DND-41 (cell line): ENCODE measurements around the gene ANP32E.

Source experiments
- ATAC-seq: fragments of 200-7000 bp; cut with Tn5 transposase; 3 replicates; pipeline ENCODE4 v1.9.1; 2021; ENCODE audit warnings: low read depth; ENCODE audit not compliant: insufficient read depth
- DNase-seq: peaks from one replicate; pipeline ENCODE4 v3.0.0-alpha.2; 2020
- H2AFZ ChIP-seq: 2 replicates; pipeline ENCODE4 v1.6.0; 2012; ENCODE audit warnings: low read depth, low read length
- H3K27ac ChIP-seq: 2 replicates; pipeline ENCODE4 v1.5.1; 2012; ENCODE audit warnings: low read length, inconsistent platforms
- H3K27me3 ChIP-seq: fragments of 200-600 bp; sonication (generic); 2 replicates; pipeline ENCODE4 v1.6.0; 2012; ENCODE audit warnings: low read length, mild to moderate bottlenecking, inconsistent platforms; ENCODE audit not compliant: insufficient read depth, poor library complexity
- H3K36me3 ChIP-seq: 2 replicates; pipeline ENCODE4 v1.5.1; 2012; ENCODE audit warnings: low read length, inconsistent platforms; ENCODE audit not compliant: insufficient read depth
- H3K4me1 ChIP-seq: 2 replicates; pipeline ENCODE4 v1.5.1; 2012; ENCODE audit warnings: mild to moderate bottlenecking, low read length; ENCODE audit not compliant: insufficient read depth
- H3K4me2 ChIP-seq: 2 replicates; pipeline ENCODE4 v1.6.0; 2012; ENCODE audit warnings: mild to moderate bottlenecking, moderate library complexity, low read length, inconsistent platforms; ENCODE audit not compliant: insufficient read depth
- H3K4me3 ChIP-seq, 2 experiments: fragments of 200-600 bp in 1 of 2; shearing (Covaris generic) in 1 of 2; 2 replicates each; pipeline ENCODE4 v1.5.1; 2012 to 2016; ENCODE audit warnings: inconsistent platforms in 2 of 2, low read length in 2 of 2, mild to moderate bottlenecking in 2 of 2, low read depth in 1 of 2, moderate library complexity in 1 of 2
- H3K79me2 ChIP-seq: 2 replicates; pipeline ENCODE4 v1.6.0; 2012; ENCODE audit warnings: low read length, inconsistent platforms; ENCODE audit not compliant: insufficient read depth
- H3K9ac ChIP-seq: 2 replicates; pipeline ENCODE4 v1.6.0; 2012; ENCODE audit warnings: low read depth, mild to moderate bottlenecking, inconsistent platforms, low read length, moderate library complexity
- H3K9me3 ChIP-seq: 2 replicates; pipeline ENCODE4 v1.5.1; 2012; ENCODE audit warnings: low read length, moderate library complexity, mild to moderate bottlenecking, inconsistent platforms; ENCODE audit not compliant: insufficient read depth, severe bottlenecking
- H4K20me1 ChIP-seq: 2 replicates; pipeline ENCODE4 v1.6.0; 2012; ENCODE audit warnings: low read length; ENCODE audit not compliant: insufficient read depth
- CTCF ChIP-seq: IDR thresholded peaks from 2 replicates; pipeline ENCODE4 v1.5.1; 2012; ENCODE audit warnings: borderline replicate concordance, low read length, moderate library complexity, mild to moderate bottlenecking; ENCODE audit not compliant: poor library complexity, severe bottlenecking; ENCODE audit errors: extremely low read depth
- EZH2 ChIP-seq: IDR thresholded peaks from 3 replicates; pipeline ENCODE4 v1.6.1; 2012; ENCODE audit warnings: borderline replicate concordance, low read depth, mild to moderate bottlenecking, moderate library complexity, low read length, inconsistent platforms; ENCODE audit not compliant: severe bottlenecking

ANP32E gene

GRCh38 chr1:150281758-150282557 is 46.0 kb upstream of the ANP32E start, which contains the start of gene CIART:
CIART (plus strand) TSS chr1:150282554; CDS start chr1:150283268, 714 bp downstream.
- Histone ChIP-seq H3K4me1 (no peaks in the 10 kb centered on the region), H2AFZ (no peak within 1 kb of the TSS), H3K9ac (no peak within 1 kb of the TSS), H3K27me3 (peaks cover 20% of the 10 kb centered on the region), H3K79me2 (no peaks in the 10 kb centered on the region), H3K9me3 (no peaks in the 10 kb centered on the region), H3K27ac (no peak within 1 kb of the TSS), H3K36me3 (no peaks in the 10 kb centered on the region), H4K20me1 (no peaks in the 10 kb centered on the region), H3K4me3 (no peak within 1 kb of the TSS), H3K4me2 (no peak within 1 kb of the TSS)
- ATAC-seq = no peak; the same call in 2 of the 3 replicates
- TF ChIP-seq CTCF (no peak), EZH2 (no peak)
- no peak for DNase-seq

GRCh38 chr1:150281221-150281757 is 45.4 kb upstream of the ANP32E start:
- Histone ChIP-seq H2AFZ (no peak overlapping the region), H3K27ac (no peak overlapping the region)

GRCh38 chr1:150280138-150280707 is 44.3 kb upstream of the ANP32E start:
- Histone ChIP-seq H3K27me3 (peaks cover 17% of the 10 kb centered on the region), H3K9me3 (no peaks in the 10 kb centered on the region), H3K27ac (no peak overlapping the region), H3K79me2 (no peaks in the 10 kb centered on the region), H3K36me3 (no peaks in the 10 kb centered on the region), H3K4me3 (no peak overlapping the region), H3K4me2 (no peak overlapping the region), H3K9ac (no peak overlapping the region), H2AFZ (no peak overlapping the region), H4K20me1 (no peaks in the 10 kb centered on the region), H3K4me1 (no peaks in the 10 kb centered on the region)
- TF ChIP-seq CTCF (no peak), EZH2 (no peak)
- ATAC-seq (no peak), DNase-seq (no peak)

More at GRCh38 chr1:150281221-150281757, 45.4 kb upstream of the ANP32E start:
- H3K27me3 ChIP-seq = peaks cover 17% of the 10 kb centered on the region
- 0 out of 3 replicates have a peak, but pooled peaks have one; percentile 35 for ATAC-seq
- H3K4me2 ChIP-seq = no peak overlapping the region
- no peak overlapping the region for H3K4me3 ChIP-seq
- peak; percentile 27 for DNase-seq
- H3K4me1 ChIP-seq = no peaks in the 10 kb centered on the region
- TF ChIP-seq CTCF = no peak
- no peak for TF ChIP-seq EZH2
- no peaks in the 10 kb centered on the region for H3K36me3 ChIP-seq
- no peaks in the 10 kb centered on the region for H3K9me3 ChIP-seq
- no peak overlapping the region for H3K9ac ChIP-seq
- no peaks in the 10 kb centered on the region for H4K20me1 ChIP-seq
- no peaks in the 10 kb centered on the region for H3K79me2 ChIP-seq
